GM12891 (cell line): ENCODE results near the gene HNRNPM.

Experiments used
- PAX5 ChIP-seq: IDR thresholded peaks from 2 replicates; pipeline ENCODE4 v1.6.1; 2011; ENCODE audit warnings: low read length, moderate library complexity, mild to moderate bottlenecking; ENCODE audit not compliant: insufficient read depth, severe bottlenecking
- POLR2A ChIP-seq: IDR thresholded peaks from 2 replicates; pipeline ENCODE4 v1.6.1; 2011; ENCODE audit warnings: low read depth, low read length, control low read depth
- POLR2AphosphoS5 ChIP-seq: IDR thresholded peaks from 2 replicates; pipeline ENCODE4 v1.6.1; 2011; ENCODE audit warnings: low read depth, low read length, control low read depth
- POU2F2 ChIP-seq: IDR thresholded peaks from 2 replicates; pipeline ENCODE4 v1.6.1; 2011; ENCODE audit warnings: low read depth, mild to moderate bottlenecking, control low read depth, low read length, moderate library complexity
- TAF1 ChIP-seq: IDR thresholded peaks from 2 replicates; pipeline ENCODE4 v1.6.1; 2011; ENCODE audit warnings: low read depth, low read length, control low read depth

DNA sequence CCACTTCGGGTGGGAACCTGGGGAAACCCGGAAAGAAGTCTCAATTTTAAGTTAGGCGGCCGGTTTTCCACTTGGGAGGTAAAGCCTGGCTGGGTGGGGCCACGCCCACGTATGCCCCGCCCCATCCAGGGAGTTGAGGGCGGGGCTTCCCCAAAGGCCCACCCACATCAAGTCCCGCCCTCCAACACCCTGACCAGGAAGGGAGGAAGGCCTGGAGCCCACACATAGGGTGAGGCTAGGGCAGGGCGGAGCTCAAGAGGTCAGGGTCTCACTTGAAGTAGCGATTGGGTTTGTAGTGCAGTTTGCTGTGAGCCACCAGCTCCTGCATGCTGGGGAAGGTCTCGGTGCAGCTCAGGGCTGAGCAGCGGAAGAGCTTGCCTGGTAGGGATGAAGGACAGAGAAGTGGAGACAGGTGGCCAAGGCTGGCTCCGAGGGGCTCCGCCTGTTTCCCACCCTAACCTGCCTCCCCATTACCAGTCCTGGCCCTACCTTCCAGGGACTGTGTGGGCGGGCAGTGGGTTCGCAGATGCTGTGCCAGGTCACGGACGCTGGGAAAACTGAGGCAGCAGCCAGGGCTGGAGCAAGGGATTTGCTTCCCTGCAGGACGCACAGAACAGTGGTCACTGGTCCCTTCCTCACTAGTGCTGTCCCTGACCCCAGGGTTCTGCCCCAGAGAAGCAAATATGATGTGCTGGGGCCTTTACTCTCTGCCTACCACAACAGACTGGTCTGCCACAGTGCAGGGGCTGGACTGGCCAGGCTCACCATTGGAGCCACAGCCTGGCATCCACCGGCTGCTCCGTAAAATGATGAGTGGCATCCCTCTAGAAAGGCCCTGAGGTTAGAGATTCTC, 67.6 kb downstream of the HNRNPM start:
- TF ChIP-seq POLR2AphosphoS5 (no peak), POLR2A (no peak), TAF1 (no peak), PAX5 (no peak), POU2F2 (no peak)
